Myocyte (in vitro differentiated cells): ENCODE results near the gene CAV1. TPM values are rescaled to one million over a fixed set of nuclear protein-coding genes. Genes with fewer than 3 reads are reported as not detected.
"Not testable (repeated sequence)": the region's sequence is repeated elsewhere in the genome, so short reads cannot be mapped to it uniquely, and the experiment has no call there.

Source experiments
- DNase-seq: peaks from one replicate; pipeline ENCODE4 v3.0.0-alpha.2; 2012; ENCODE audit warnings: low read depth
- polyA plus RNA-seq: library from polyadenylated mRNA; unstranded; fragments of >200 nt; gene quantifications from one replicate; pipeline ENCODE4 v1.2.1, GENCODE V29; 2012; ENCODE audit warnings: missing spikeins
- total RNA-seq: library from RNA; depleted of rRNA; stranded (reverse); fragments of >200 nt; gene quantifications from 2 replicates; pipeline ENCODE4 v1.2.3, GENCODE V29; 2014

The CAV1 gene, protein sequence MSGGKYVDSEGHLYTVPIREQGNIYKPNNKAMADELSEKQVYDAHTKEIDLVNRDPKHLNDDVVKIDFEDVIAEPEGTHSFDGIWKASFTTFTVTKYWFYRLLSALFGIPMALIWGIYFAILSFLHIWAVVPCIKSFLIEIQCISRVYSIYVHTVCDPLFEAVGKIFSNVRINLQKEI
- 213 and 259 TPM in 2 replicates for total RNA-seq
- 443 TPM for polyA plus RNA-seq

DNA sequence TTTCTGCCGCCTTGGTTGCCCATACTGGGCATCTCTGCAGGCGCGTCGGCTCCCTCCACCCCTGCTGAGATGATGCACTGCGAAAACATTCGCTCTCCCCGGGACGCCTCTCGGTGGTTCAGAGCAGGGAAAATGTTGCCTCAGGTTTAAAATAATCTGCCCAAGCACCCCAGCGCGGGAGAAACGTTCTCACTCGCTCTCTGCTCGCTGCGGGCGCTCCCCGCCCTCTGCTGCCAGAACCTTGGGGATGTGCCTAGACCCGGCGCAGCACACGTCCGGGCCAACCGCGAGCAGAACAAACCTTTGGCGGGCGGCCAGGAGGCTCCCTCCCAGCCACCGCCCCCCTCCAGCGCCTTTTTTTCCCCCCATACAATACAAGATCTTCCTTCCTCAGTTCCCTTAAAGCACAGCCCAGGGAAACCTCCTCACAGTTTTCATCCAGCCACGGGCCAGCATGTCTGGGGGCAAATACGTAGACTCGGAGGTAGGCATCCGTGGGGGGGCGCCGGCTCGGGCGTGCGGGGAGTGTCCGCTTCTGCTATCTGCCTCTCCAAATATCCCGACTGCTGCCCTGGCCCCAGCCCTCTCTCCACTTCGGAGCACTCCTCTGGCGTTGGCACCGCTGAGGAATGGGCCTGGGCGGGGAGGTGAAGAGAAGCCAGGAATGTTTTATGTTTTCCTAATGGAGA, at the start of gene CAV1:
Gene CAV1 (plus strand): TSS at position 428 of the 689 bp plus-strand sequence. CDS start 27 bp downstream, at position 455.
- DNase-seq = peak; percentile 98

DNA sequence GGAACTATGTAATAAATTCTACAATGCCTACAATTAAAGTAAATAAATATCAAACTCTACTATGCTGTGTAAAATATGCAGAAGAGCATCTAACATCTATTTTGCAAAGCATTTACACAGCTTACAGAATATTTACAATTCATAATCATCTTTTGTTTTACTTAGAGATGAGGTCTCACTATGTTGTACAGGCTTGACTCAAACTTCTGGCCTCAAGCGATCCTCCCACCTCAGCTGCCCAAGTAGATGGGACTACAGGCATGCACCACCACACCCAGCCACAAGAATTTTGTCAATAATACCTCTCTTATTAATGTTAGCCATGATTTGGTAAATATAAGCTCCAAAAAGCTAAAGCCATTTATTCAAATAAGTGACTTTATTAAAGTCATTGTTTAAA, 47.2 kb upstream of the CAV1 start:
- DNase-seq = no peak

DNA sequence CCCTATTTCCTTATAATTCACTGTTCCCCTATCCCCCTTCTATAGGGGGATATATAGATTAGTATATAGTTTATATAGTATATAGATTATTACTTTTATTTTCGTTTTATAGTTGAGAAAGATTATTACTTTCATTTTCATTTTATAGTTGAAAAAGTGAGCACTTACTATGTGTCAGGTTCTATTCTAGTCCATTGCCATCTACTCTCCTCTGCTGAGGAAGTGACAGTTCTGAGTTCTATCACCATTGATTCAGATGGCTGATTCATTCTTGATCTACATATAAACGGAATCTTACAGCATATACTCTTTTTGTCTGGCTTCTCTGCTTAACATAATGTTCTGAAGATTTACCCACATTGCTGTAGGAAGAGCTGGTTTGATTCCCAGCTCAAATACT, 46.0 kb upstream of the CAV1 start:
- no peak for DNase-seq

DNA sequence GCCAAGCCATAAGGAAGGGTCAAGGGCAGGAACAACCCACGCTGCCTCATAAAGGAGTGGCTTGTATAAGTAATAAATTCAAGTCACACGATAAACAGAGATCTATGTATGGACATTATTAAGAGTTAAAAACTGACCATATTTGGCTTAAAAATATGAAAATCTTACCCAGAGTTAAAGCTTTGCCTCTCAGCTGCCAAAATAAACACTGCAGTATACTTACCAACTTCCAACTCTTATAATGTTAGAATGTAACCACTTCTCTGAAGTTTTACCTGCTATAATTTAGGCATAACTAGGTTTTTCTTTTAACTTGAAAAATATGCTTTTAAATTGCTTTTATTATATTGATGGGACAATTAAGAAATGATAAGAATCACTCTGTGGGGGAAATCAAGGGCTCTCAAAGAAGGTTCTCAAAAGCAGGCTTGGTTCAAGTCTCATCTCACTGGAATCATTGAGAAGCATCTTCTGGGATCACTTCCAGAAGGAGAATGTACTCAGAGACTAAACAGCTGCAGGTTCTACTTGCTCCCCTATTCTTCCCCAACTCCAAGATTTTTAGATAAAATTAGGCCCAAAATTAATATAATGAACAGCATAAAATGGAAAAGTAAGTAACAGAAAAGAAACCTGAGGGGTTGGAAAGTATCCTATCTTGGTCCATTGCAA, 41.4 kb upstream of the CAV1 start:
- no peak for DNase-seq

DNA sequence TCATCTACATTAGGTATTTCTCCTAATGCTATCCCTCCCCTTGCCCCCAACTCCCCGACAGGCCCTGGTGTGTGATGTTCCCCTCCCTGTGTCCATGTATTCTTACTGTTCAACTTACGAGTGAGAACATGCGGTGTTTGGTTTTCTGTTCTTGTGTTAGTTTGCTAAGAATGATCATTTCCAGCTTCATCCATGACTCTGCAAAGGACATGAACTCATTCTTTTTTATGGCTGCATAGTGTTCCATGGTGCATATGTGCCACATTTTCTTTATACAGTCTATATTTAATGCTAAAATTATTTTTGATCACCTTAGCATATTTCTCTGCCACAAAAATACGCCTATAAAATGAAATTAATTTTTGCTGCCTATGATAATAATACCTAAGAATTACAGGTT, 40.4 kb upstream of the CAV1 start:
- not testable (repeated sequence) for DNase-seq

DNA sequence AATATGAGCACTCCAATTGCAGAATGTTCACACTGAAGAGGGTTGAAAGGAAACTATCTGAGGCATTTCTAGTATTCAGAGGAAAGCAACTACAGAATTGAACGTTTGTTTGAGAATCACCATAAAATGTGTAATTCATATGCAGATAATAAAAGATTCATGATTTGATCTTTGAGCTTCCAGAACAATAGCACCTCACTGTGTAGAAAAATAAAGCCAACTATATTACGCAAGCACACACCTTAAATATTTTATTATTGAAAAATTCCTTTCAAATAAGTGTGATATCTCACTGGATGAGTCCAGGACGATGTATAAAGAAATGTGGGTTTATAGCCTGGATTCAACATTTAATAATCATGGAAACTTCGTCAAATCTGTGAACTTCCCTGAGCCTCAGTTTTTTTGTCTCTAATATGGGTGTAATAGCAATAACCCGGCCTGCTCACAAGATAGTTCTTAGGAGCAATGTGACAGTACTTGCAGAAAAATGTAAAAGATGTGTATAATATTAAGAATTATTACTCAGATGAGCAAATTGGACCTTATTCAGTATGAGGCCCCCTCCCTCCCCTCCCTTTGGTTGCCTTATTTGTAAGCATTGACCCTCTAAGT, 36.8 kb upstream of the CAV1 start:
- no peak for DNase-seq

DNA sequence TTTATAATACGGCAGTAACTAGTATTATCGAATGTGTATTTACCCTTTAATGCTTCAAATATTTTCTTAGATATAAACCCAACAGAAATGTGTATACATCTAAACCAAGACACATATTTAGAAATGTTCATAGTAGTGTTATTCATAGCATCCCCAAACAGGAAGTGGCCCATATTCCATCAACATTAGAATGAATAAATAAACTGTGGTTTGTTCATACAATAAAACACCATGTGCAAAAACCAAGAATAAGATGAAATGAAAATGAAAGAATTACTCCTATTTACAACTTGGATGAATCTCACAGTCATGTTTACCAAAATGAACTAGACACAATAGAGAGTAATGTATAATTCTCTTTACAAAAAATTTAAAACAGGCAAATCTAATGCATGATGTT, 34.5 kb upstream of the CAV1 start:
- no peak for DNase-seq

DNA sequence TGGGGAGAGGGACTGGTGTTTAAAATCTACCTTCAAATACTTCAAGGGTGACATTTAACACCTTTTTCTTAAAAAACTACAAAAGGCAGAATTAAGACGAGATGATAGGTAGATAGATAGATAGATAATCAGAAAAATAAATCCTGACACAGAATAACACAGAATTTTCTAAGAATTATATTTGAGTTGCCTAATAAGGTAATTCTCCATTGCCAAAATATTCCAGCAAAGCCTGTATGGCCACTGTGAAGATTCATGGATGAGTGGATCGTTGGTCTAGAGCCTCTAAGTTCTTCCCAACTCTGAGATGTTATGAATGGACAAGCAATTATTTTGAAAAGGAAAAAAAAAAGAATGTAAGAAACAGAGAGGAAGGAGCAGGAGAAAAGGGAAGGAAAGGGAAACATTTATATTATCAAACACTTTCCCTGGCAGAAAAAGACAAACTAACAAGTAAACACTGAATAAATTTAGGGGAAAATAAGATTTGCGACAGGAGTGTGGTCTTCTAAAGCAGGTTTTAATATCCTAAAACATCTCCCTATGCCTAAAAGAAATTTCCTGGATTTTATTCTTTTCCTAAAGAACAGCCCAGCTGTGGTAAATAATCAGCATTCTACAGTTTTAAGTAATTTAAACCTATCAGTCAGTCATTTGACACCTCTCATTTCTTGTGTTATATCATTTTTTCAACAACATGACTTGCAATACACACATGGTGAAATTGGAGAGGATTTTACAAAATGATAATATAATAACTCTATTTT, 32.8 kb upstream of the CAV1 start:
- no peak for DNase-seq

DNA sequence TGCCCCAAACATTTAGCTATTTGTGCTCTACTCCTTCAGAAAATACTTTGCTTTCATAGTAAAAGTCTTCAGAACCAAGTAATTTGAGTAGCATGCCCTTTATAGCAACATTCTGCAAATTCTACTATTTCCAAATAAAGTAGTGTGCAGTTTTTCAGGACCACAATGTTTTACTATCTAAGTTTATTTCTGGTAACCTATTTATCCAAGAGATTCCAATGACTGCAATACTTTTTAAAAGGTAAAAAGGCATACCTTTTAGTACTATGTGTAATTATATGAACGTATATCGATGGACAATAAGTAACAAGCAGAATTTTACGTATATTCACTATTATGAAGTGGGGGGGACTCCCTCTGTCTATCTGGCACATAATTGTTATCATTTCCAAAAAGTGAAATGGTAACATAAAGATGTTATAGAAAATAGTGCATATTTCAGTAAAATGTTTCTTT, 32.2 kb upstream of the CAV1 start:
- no peak for DNase-seq

DNA sequence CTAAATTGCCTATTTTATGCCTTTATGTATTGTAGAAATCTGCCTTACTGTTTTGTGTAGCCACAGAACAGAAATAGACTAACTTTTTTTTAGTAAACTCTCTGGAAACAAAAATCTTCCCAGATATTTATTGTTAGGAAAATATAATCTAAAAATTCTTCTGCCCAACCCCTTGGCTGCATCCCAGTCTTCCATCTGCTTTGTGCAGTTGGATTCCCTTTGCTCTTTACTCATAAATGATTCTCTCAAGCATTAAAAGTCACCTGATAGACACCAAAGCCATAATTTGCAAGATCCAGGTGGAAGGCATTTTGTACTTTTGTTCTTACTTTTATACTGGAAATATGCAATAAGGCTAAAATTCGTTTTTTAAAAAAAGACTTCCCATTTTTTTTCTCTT, 31.4 kb upstream of the CAV1 start:
- DNase-seq = no peak

DNA sequence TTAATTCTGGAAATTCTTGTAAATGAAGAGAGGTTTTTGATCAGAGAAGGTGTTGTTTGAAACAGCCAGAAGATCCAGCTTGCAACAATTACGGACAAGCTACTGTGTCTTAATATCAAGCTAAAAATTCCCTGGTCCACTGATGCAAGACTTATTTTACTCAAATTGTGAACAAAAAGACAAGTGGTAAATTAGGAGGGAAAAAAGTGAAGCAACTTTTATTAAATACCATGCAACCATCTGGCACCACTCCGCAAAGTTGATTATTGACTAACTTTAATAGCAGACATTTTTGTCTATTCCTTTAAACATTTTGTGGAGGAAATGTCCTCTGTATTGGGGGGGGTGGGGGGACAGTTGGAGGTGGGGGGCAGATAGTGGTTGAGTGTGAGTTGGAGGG, 30.4 kb upstream of the CAV1 start:
- DNase-seq = no peak

DNA sequence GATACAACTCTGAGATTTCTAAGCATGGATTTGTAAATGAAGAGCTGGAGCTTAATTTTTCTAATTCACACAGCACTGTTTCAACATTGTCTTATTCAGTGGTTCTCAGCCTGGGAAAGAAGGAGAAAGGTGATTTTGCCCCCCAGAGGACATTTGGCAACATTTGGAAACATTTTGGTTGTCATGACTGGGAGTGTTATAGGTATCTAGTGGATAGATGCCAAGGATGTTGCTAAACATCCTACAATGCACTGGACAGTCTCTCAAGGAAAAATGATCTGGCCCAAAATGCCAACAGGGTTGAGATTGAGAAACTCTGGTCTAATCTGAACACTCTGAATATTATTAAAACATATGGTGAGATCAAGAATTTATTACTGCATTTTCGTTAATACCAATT, 29.1 kb upstream of the CAV1 start:
- DNase-seq = no peak

DNA sequence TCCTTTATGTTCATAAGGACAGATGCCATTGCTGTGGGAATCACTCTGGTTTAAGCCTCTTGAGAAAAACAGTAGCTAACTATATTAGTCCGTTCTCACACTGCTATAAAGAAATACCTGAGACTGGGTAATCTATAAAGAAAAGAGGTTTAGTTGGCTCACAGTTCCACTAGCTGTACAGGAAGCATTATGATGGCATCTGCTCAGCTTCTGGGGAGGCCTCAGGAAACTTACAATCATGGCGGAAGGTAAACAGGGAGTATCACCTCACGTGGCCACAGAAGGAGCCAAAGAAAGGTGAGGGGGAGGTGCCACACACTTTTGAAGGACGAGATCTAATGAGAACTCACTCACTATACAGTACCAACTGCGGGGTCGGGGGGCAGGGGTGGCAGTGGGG, 28.2 kb upstream of the CAV1 start:
- DNase-seq = no peak

DNA sequence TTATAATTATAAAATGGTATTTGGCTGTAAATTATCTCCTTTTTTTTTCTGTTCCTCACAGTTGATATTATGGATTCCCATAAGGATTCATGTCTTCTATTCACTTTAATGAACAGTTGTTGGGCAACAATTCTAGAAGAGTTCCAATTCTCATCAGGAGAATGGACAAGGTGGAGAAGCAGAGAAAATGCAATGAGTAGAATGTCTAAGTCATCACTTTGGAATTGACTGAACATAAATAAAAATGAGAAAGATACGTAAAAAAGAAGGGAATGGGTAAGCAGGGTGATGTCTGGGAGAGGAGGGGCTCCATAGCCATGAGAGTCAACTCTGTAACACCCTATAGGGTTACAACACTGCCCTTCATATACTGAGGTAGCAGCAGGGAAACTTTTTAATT, 27.1 kb upstream of the CAV1 start:
- no peak for DNase-seq

DNA sequence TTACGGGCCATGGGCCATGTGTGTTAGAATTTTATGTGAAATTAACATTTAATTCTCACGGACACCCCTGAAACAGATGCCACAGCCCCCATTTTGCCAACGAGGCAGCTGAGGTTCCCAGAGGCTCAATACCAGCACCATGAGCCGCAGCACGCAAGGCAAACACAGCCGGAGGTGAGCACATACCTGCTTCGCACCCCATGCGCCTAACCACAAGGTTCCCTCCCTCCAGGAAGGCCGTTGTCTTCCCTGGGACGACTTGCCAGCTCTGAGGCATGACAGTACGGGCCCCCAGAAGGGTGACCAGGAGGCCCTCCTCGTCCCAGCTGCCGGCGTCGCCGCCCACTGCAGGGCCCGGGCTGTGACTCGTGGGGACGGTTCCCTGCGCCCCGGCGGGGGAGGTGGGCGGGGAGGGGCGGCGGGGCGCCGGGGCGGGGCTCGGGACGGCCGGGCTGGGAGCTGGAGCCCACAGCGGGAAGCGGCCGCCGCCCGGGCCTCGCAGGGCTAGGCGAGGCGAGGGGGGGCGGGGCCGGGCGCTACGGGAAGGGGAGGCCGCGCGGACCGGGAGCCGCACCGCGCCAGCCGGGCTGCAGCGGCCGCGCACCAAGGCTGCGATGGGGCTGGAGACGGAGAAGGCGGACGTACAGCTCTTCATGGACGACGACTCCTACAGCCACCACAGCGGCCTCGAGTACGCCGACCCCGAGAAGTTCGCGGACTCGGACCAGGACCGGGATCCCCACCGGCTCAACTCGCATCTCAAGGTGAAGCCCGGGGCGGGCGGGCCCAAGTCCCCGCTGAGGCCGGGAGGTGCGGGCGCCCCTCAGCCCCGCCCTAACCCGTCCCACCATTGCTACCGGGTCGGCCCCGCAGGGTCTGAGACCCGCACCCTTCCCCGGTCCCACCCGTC, 25.4 kb upstream of the CAV1 start, which contains the start of gene CAV2:
Gene CAV2 (plus strand): TSS at position 571 of the 910 bp plus-strand sequence. CDS start 44 bp downstream, at position 615.
- DNase-seq = peak; percentile 84

DNA sequence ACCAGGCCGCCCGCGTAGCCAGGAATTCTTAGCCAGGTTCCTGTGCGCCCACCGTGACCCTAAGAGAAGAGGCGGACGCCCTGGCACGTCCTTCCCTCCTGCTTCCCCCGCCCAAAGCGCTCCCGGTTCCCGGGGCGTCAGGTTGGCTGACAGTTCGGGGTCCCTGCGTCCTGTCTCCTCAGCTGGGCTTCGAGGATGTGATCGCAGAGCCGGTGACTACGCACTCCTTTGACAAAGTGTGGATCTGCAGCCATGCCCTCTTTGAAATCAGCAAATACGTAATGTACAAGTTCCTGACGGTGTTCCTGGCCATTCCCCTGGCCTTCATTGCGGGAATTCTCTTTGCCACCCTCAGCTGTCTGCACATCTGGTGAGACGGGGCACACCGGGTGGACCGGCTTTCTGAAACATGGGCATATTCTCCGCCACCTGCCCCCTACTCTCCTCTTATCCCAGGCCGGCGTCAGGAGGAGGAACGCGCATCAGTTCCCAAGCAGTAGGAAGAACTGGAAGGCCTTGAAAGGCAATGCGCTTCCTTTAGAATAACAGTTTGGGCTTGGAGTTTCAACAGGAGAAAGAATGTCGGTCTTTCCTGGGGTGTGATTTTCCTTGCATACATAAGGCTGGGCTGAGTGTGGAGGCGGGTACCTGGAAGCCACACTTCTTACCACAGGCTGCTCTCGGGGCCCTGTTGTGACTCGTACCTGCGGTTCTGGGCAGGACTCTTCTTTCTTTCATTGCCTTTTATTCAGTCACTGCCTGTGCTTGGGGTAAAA, 24.6 kb upstream of the CAV1 start:
- peak; percentile 60 for DNase-seq

DNA sequence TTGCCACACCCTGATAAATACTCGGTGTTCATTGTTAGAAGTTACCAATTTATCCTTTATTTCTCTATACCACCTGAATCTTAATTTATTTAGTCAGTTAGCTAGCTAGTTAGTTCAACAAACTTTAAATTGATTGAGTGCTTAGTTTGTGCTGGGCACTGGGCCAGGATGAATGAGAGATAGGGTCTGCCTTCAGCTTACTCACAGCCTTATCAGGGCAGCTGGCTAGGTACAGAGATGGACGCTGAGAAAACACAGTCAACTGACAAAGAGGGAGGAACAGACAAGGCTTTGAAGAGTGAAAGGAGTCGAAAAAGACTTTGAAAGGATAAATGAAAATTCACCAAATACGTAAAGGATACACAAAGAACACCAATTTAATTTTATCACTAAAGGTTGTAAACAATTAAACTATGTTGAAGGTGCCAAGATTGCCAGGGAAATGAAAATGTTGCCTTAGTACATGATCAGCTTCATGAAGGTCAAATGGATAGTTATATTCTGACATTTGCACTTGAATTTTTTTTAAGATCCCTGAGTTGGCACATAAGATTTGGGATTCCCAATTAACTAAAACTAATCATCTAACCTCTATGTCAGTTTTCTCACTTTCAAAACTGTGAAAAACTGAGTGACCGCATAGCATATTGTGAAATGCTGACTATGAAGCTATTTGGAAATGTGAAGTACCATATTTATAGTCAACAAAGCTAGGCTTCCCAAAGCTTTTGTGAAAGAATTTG, 23.2 kb upstream of the CAV1 start:
- peak; percentile 51 for DNase-seq
